ENCODE data around the gene CCDC34.
"Not testable (repeated sequence)": the region's sequence is repeated elsewhere in the genome, so short reads cannot be mapped to it uniquely, and the experiment has no call there.

The CCDC34 gene

GRCh38 chr11:27352781-27353180, 10.2 kb downstream of the CCDC34 start:
- Histone ChIP-seq H3K36me3 (ENCODE audit: control insufficient read depth, insufficient read depth, low read length) (no peaks in the 10 kb centered on the region), H3K27ac (ENCODE audit: insufficient read depth, low read depth, low read length, poor library complexity, severe bottlenecking) (no peak overlapping the region), H3K4me1 (ENCODE audit: control insufficient read depth, insufficient read depth, low read length) (peaks cover 20% of the 10 kb centered on the region), H3K27me3 (ENCODE audit: control insufficient read depth, insufficient read depth, low read length, poor library complexity, severe bottlenecking) (no peaks in the 10 kb centered on the region), H3K4me3 (ENCODE audit: insufficient read depth, low read depth, low read length) (no peak overlapping the region), H3K9me3 (ENCODE audit: control insufficient read depth, low read length) (no peaks in the 10 kb centered on the region)
- WGBS, 2 experiments, result 85 to 91% methylated on average over 2 of the region's 2 CpGs

GRCh38 chr11:27350511-27350910, 12.5 kb downstream of the CCDC34 start:
- no peak overlapping the region for H3K27ac ChIP-seq (ENCODE audit: insufficient read depth, low read depth, low read length, poor library complexity, severe bottlenecking)
- H3K9me3 ChIP-seq (ENCODE audit: control insufficient read depth, low read length), result no peaks in the 10 kb centered on the region
- H3K4me1 ChIP-seq (ENCODE audit: control insufficient read depth, insufficient read depth, low read length), result peaks cover 28% of the 10 kb centered on the region
- no peaks in the 10 kb centered on the region for H3K27me3 ChIP-seq (ENCODE audit: control insufficient read depth, insufficient read depth, low read length, poor library complexity, severe bottlenecking)
- no peaks in the 10 kb centered on the region for H3K36me3 ChIP-seq (ENCODE audit: control insufficient read depth, insufficient read depth, low read length)
- H3K4me3 ChIP-seq (ENCODE audit: insufficient read depth, low read depth, low read length), result no peak overlapping the region

GRCh38 chr11:27349919-27350318, 13.1 kb downstream of the CCDC34 start:
- no peaks in the 10 kb centered on the region for H3K36me3 ChIP-seq (ENCODE audit: control insufficient read depth, insufficient read depth, low read length)
- H3K27me3 ChIP-seq (ENCODE audit: control insufficient read depth, insufficient read depth, low read length, poor library complexity, severe bottlenecking), result no peaks in the 10 kb centered on the region
- no peak overlapping the region for H3K4me3 ChIP-seq (ENCODE audit: insufficient read depth, low read depth, low read length)
- no peak overlapping the region for H3K27ac ChIP-seq (ENCODE audit: insufficient read depth, low read depth, low read length, poor library complexity, severe bottlenecking)
- peaks cover 28% of the 10 kb centered on the region for H3K4me1 ChIP-seq (ENCODE audit: control insufficient read depth, insufficient read depth, low read length)
- WGBS, 2 experiments, result 59 to 67% methylated on average over 2 of the region's 2 CpGs
- H3K9me3 ChIP-seq (ENCODE audit: control insufficient read depth, low read length), result no peaks in the 10 kb centered on the region

GRCh38 chr11:27348340-27348873, 14.6 kb downstream of the CCDC34 start:
- Histone ChIP-seq H3K4me1 (ENCODE audit: control insufficient read depth, insufficient read depth, low read length) (peaks cover 28% of the 10 kb centered on the region), H3K36me3 (ENCODE audit: control insufficient read depth, insufficient read depth, low read length) (no peaks in the 10 kb centered on the region), H3K27ac (ENCODE audit: insufficient read depth, low read depth, low read length, poor library complexity, severe bottlenecking) (peak overlapping the region; percentile 26), H3K9me3 (ENCODE audit: control insufficient read depth, low read length) (no peaks in the 10 kb centered on the region), H3K4me3 (ENCODE audit: insufficient read depth, low read depth, low read length) (no peak overlapping the region), H3K27me3 (ENCODE audit: control insufficient read depth, insufficient read depth, low read length, poor library complexity, severe bottlenecking) (no peaks in the 10 kb centered on the region)
- no CpG with 5 or more reads among the region's 3 CpGs for WGBS, 2 experiments

- Histone ChIP-seq H3K27me3 (ENCODE audit: control insufficient read depth, insufficient read depth, low read length, poor library complexity, severe bottlenecking) (no peaks in the 10 kb centered on the region), H3K9me3 (ENCODE audit: control insufficient read depth, low read length) (no peaks in the 10 kb centered on the region), H3K27ac (ENCODE audit: insufficient read depth, low read depth, low read length, poor library complexity, severe bottlenecking) (peak overlapping the region; percentile 40), H3K4me3 (ENCODE audit: insufficient read depth, low read depth, low read length) (no peak overlapping the region), H3K36me3 (ENCODE audit: control insufficient read depth, insufficient read depth, low read length) (no peaks in the 10 kb centered on the region), H3K4me1 (ENCODE audit: control insufficient read depth, insufficient read depth, low read length) (peaks cover 28% of the 10 kb centered on the region)
- 1 to 2% methylated on average over 4 to 5 of the region's 5 CpGs for WGBS, 2 experiments
Measured at GRCh38 chr11:27347359-27348339, 15.4 kb downstream of the CCDC34 start.

DNA sequence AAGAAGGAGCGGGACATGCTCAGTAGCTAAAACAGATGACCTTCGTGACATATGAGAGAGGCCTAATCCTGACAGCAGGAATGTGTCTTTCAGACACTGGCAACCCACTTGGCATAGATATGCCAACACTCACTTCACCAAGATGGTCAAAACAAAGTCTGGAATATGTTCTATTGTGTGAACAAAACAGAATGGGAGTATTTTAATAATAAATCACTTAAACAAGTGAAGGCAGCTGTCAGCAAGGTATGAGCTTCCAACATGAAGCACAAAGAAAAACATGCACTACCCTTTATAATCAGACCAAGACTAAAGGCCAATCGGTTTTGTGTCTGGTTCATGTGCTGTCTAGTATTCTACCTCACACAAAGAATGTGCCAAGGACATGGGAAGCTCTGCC, 23.1 kb downstream of the CCDC34 start:
- no peaks in the 10 kb centered on the region for H3K4me1 ChIP-seq (ENCODE audit: control insufficient read depth, insufficient read depth, low read length)
- no peaks in the 10 kb centered on the region for H3K27me3 ChIP-seq (ENCODE audit: control insufficient read depth, insufficient read depth, low read length, poor library complexity, severe bottlenecking)
- no peak overlapping the region for H3K4me3 ChIP-seq (ENCODE audit: insufficient read depth, low read depth, low read length)
- no peaks in the 10 kb centered on the region for H3K36me3 ChIP-seq (ENCODE audit: control insufficient read depth, insufficient read depth, low read length)
- WGBS, 2 experiments, result 90 to 94% methylated on average over 3 of the region's 3 CpGs
- H3K27ac ChIP-seq (ENCODE audit: insufficient read depth, low read depth, low read length, poor library complexity, severe bottlenecking), result no peak overlapping the region
- no peaks in the 10 kb centered on the region for H3K9me3 ChIP-seq (ENCODE audit: control insufficient read depth, low read length)

- not testable (repeated sequence) for H3K36me3 ChIP-seq (ENCODE audit: control insufficient read depth, insufficient read depth, low read length); H3K27me3 ChIP-seq (ENCODE audit: control insufficient read depth, insufficient read depth, low read length, poor library complexity, severe bottlenecking); H3K9me3 ChIP-seq (ENCODE audit: control insufficient read depth, low read length); H3K4me1 ChIP-seq (ENCODE audit: control insufficient read depth, insufficient read depth, low read length); H3K27ac ChIP-seq (ENCODE audit: insufficient read depth, low read depth, low read length, poor library complexity, severe bottlenecking); H3K4me3 ChIP-seq (ENCODE audit: insufficient read depth, low read depth, low read length)
- WGBS, 2 experiments, result 95 to 96% methylated on average over 4 of the region's 4 CpGs
Measured at GRCh38 chr11:27334764-27335163, 28.3 kb downstream of the CCDC34 start.

DNA sequence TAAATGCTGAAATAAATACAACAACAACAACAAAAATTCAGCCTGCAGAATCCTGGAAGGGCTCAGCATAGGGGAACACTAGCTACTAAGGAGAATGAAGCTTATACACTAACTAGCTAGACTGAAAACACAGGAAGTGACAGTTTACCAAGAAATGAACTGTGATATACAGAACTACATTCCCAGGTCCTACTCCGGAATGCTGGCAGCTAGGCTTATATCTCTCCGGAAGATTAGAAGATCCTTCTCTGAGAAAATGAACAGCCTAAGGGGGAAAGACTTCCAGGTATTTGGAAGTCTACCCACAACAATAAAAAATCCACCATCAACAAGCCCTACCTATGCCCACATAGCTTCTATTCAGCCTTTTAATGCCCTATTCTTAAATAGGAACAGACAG, 31.0 kb downstream of the CCDC34 start:
- Histone ChIP-seq H3K27ac (ENCODE audit: insufficient read depth, low read depth, low read length, poor library complexity, severe bottlenecking) (no peak overlapping the region), H3K4me1 (ENCODE audit: control insufficient read depth, insufficient read depth, low read length) (no peaks in the 10 kb centered on the region), H3K9me3 (ENCODE audit: control insufficient read depth, low read length) (no peaks in the 10 kb centered on the region), H3K27me3 (ENCODE audit: control insufficient read depth, insufficient read depth, low read length, poor library complexity, severe bottlenecking) (no peaks in the 10 kb centered on the region), H3K36me3 (ENCODE audit: control insufficient read depth, insufficient read depth, low read length) (no peaks in the 10 kb centered on the region), H3K4me3 (ENCODE audit: insufficient read depth, low read depth, low read length) (no peak overlapping the region)
- 86 to 90% methylated on average over 2 of the region's 2 CpGs for WGBS, 2 experiments

DNA sequence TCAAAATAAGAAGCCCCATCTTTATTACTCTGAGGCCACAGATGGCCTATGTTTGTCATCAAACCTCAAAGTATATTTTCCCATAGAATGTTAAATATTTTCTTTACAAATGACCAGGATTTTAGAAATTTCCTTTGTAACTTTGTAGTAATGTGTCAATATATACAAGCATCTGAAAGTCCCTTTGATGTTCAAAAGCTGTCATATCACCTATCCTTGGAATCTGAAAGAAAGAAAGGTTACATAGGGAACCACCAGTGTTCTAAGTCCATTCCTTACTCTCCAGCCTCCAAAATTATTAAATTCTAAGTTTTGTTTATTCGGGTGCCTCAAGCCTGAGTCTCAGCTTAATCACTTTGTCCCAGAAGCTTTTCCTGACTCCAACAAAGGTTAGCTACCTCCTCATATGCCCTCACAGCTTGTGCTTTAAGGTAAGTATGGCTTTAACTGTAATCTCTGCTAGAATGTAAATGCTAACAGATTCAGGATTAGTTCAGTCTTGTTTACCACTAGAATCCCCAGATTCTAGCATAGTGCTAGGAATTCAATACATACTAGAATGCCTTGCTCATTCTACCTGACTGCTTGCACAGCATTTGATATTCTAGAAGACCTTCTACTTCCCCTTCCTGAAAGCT, 32.3 kb downstream of the CCDC34 start:
- H3K4me1 ChIP-seq (ENCODE audit: control insufficient read depth, insufficient read depth, low read length), result no peaks in the 10 kb centered on the region
- no peak overlapping the region for H3K4me3 ChIP-seq (ENCODE audit: insufficient read depth, low read depth, low read length)
- 91 to 100% methylated on average over 1 of the region's 1 CpG for WGBS, 2 experiments
- H3K27me3 ChIP-seq (ENCODE audit: control insufficient read depth, insufficient read depth, low read length, poor library complexity, severe bottlenecking), result no peaks in the 10 kb centered on the region
- no peaks in the 10 kb centered on the region for H3K9me3 ChIP-seq (ENCODE audit: control insufficient read depth, low read length)
- no peak overlapping the region for H3K27ac ChIP-seq (ENCODE audit: insufficient read depth, low read depth, low read length, poor library complexity, severe bottlenecking)
- H3K36me3 ChIP-seq (ENCODE audit: control insufficient read depth, insufficient read depth, low read length), result no peaks in the 10 kb centered on the region

GRCh38 chr11:27329867-27330632, 33.0 kb downstream of the CCDC34 start:
- Histone ChIP-seq H3K4me1 (ENCODE audit: control insufficient read depth, insufficient read depth, low read length) (no peaks in the 10 kb centered on the region), H3K36me3 (ENCODE audit: control insufficient read depth, insufficient read depth, low read length) (no peaks in the 10 kb centered on the region), H3K27me3 (ENCODE audit: control insufficient read depth, insufficient read depth, low read length, poor library complexity, severe bottlenecking) (no peaks in the 10 kb centered on the region), H3K9me3 (ENCODE audit: control insufficient read depth, low read length) (no peaks in the 10 kb centered on the region), H3K4me3 (ENCODE audit: insufficient read depth, low read depth, low read length) (no peak overlapping the region), H3K27ac (ENCODE audit: insufficient read depth, low read depth, low read length, poor library complexity, severe bottlenecking) (no peak overlapping the region)
- 87 to 97% methylated on average over 4 of the region's 4 CpGs for WGBS, 2 experiments

Data from ectodermal cell (in vitro differentiated cells).